Measurements from ENCODE around the gene PKNOX2. TPM values are rescaled to one million over a fixed set of nuclear protein-coding genes. Genes with fewer than 3 reads are reported as not detected.

Gene PKNOX2
- total and polyA plus RNA-seq, 4 donors: 0.14 to 0.29 (median 0.24) TPM

DNA sequence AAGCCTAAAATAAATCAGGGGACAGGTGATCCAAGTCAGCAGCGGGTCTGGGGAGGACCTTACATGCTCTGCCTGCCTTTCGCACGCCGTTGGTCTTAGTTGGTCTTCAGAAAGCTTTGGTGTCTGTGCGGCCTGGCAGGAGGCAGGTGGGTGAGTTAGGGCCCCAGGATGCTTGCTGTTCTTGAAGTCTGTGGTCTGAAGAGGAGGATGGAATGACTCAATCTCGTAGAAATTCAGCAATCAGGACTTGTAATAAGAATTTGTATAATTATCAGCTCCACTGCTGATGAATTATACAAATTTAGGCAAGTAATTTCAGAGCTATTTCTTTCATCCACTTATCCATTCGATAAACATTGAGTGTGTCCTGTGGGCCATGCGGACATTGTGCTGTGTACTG, 193.0 kb downstream of the PKNOX2 start:
- H3K36me3 ChIP-seq (ENCODE audit: control insufficient read depth in 4 of 4, insufficient read depth in 3 of 4, low read depth in 1 of 4, low read length in 3 of 4): no peaks in the 10 kb centered on the region
- H3K9me3 ChIP-seq (ENCODE audit: control insufficient read depth in 4 of 4, low read length in 3 of 4): no peaks in the 10 kb centered on the region
- 91% methylated on average over 8 of the region's 8 CpGs for WGBS
- H3K4me1 ChIP-seq (ENCODE audit: control insufficient read depth in 4 of 4, insufficient read depth in 4 of 4, low read length in 3 of 4): no peaks in the 10 kb centered on the region
- TF ChIP-seq JUND (IDR thresholded peaks at IDR 0.05) (no peak), SP1 (IDR thresholded peaks at IDR 0.05) (no peak), GABPA (IDR thresholded peaks at IDR 0.05 in 1 of 2, conservative IDR thresholded peaks at IDR 0.05 in 1 of 2) (no peak), EGR1 (IDR thresholded peaks at IDR 0.05; ENCODE audit: low read depth in 2 of 2) (no peak), FOXA2 (IDR thresholded peaks at IDR 0.05) (no peak), RXRA (IDR thresholded peaks at IDR 0.05) (no peak), YY1 (IDR thresholded peaks at IDR 0.05) (no peak)
- TF ChIP-seq, protein P1, sequence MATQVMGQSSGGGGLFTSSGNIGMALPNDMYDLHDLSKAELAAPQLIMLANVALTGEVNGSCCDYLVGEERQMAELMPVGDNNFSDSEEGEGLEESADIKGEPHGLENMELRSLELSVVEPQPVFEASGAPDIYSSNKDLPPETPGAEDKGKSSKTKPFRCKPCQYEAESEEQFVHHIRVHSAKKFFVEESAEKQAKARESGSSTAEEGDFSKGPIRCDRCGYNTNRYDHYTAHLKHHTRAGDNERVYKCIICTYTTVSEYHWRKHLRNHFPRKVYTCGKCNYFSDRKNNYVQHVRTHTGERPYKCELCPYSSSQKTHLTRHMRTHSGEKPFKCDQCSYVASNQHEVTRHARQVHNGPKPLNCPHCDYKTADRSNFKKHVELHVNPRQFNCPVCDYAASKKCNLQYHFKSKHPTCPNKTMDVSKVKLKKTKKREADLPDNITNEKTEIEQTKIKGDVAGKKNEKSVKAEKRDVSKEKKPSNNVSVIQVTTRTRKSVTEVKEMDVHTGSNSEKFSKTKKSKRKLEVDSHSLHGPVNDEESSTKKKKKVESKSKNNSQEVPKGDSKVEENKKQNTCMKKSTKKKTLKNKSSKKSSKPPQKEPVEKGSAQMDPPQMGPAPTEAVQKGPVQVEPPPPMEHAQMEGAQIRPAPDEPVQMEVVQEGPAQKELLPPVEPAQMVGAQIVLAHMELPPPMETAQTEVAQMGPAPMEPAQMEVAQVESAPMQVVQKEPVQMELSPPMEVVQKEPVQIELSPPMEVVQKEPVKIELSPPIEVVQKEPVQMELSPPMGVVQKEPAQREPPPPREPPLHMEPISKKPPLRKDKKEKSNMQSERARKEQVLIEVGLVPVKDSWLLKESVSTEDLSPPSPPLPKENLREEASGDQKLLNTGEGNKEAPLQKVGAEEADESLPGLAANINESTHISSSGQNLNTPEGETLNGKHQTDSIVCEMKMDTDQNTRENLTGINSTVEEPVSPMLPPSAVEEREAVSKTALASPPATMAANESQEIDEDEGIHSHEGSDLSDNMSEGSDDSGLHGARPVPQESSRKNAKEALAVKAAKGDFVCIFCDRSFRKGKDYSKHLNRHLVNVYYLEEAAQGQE (IDR thresholded peaks at IDR 0.05): no peak
- TF ChIP-seq, protein P2, sequence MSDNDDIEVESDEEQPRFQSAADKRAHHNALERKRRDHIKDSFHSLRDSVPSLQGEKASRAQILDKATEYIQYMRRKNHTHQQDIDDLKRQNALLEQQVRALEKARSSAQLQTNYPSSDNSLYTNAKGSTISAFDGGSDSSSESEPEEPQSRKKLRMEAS (IDR thresholded peaks at IDR 0.05): no peak
- TF ChIP-seq, protein P3, sequence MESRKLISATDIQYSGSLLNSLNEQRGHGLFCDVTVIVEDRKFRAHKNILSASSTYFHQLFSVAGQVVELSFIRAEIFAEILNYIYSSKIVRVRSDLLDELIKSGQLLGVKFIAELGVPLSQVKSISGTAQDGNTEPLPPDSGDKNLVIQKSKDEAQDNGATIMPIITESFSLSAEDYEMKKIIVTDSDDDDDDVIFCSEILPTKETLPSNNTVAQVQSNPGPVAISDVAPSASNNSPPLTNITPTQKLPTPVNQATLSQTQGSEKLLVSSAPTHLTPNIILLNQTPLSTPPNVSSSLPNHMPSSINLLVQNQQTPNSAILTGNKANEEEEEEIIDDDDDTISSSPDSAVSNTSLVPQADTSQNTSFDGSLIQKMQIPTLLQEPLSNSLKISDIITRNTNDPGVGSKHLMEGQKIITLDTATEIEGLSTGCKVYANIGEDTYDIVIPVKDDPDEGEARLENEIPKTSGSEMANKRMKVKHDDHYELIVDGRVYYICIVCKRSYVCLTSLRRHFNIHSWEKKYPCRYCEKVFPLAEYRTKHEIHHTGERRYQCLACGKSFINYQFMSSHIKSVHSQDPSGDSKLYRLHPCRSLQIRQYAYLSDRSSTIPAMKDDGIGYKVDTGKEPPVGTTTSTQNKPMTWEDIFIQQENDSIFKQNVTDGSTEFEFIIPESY (IDR thresholded peaks at IDR 0.05): no peak
- TF ChIP-seq, protein P4, sequence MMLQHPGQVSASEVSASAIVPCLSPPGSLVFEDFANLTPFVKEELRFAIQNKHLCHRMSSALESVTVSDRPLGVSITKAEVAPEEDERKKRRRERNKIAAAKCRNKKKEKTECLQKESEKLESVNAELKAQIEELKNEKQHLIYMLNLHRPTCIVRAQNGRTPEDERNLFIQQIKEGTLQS (IDR thresholded peaks at IDR 0.05): no peak
- peaks cover 0 to 3% (median 0%) of the 10 kb centered on the region in 4 donors for H3K27me3 ChIP-seq (ENCODE audit: control insufficient read depth in 4 of 4, insufficient read depth in 4 of 4, low read length in 3 of 4)
- no peak overlapping the region for H3K4me3 ChIP-seq (ENCODE audit: low read depth in 1 of 3, low read length in 3 of 3)
- no peak for DNase-seq (ENCODE audit: low spot score)
- no peak overlapping the region for H3K9ac ChIP-seq (ENCODE audit: low read depth in 1 of 2, low read length in 2 of 2)
- H3K27ac ChIP-seq (ENCODE audit: low read depth in 1 of 2, low read length in 2 of 2): no peak overlapping the region

DNA sequence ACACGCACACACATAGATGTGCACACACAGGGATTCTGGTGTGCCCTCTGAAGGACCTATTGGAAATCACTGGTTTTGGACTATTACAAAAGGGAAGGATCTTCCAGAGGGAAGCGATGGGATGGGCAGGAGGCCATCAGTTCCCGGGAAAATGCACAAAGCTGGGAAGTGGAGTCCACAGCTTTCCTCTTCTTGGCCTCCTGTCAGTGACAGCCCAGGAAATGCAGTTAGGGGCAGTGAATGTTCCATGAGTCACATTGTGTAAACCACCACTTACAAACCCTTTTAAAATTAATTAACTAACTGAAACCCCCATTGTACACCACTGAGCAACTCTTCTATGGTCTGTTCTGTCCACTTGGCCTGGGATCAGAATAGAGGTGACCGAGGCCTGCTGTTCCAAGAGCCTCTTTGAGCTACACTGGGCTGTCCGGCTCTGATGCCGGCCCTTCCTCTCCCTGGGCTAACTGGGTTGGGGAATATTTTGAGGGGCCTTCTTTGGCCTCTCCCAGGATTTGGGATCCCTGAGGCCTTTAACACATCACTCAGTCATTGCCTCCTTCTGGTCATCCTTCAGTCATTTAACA, 193.8 kb downstream of the PKNOX2 start:
- TF ChIP-seq, protein P1 (IDR thresholded peaks at IDR 0.05): peak; percentile 52
- no peak for TF ChIP-seq YY1 (IDR thresholded peaks at IDR 0.05)
- Histone ChIP-seq H3K27ac (ENCODE audit: low read depth in 1 of 2, low read length in 2 of 2) (no peak overlapping the region), H3K4me3 (ENCODE audit: low read depth in 1 of 3, low read length in 3 of 3) (no peak overlapping the region)

More for the DNA sequence above, 193.8 kb downstream of the PKNOX2 start:
- Histone ChIP-seq H3K9ac (ENCODE audit: low read depth in 1 of 2, low read length in 2 of 2) (no peak overlapping the region), H3K27me3 (ENCODE audit: control insufficient read depth in 4 of 4, insufficient read depth in 4 of 4, low read length in 3 of 4) (peaks cover 0 to 3% (median 0%) of the 10 kb centered on the region in 4 donors), H3K36me3 (ENCODE audit: control insufficient read depth in 4 of 4, insufficient read depth in 3 of 4, low read depth in 1 of 4, low read length in 3 of 4) (no peaks in the 10 kb centered on the region), H3K9me3 (ENCODE audit: control insufficient read depth in 4 of 4, low read length in 3 of 4) (no peaks in the 10 kb centered on the region), H3K4me1 (ENCODE audit: control insufficient read depth in 4 of 4, insufficient read depth in 4 of 4, low read length in 3 of 4) (no peaks in the 10 kb centered on the region)
- 87% methylated on average over 6 of the region's 6 CpGs for WGBS
- DNase-seq (ENCODE audit: low spot score): no peak
